Retinal pigment epithelial cell (primary cell): Measurements from ENCODE around the gene CCT8.
A peak's percentile ranks its signal among the peaks of the same experiment; 100 is the strongest.

ENCODE experiments used
- DNase-seq: peaks from one replicate; pipeline ENCODE4 v3.0.0-alpha.2; 2010; ENCODE audit warnings: low read depth
- H3K4me3 ChIP-seq: 2 replicates; pipeline ENCODE4 v1.5.1; 2011; ENCODE audit warnings: mild to moderate bottlenecking, low read length, control low read depth, moderate library complexity
- CTCF ChIP-seq: conservative IDR thresholded peaks from 2 replicates; pipeline ENCODE4 v1.5.1; 2011; ENCODE audit warnings: low read depth, low read length, control low read depth, inconsistent platforms

The CCT8 gene

GRCh38 chr21:29033871-29034270, 39.6 kb downstream of the CCT8 start:
- no peak for TF ChIP-seq CTCF
- no peak for DNase-seq
- no peak overlapping the region for H3K4me3 ChIP-seq

GRCh38 chr21:29033301-29033700, 40.1 kb downstream of the CCT8 start:
- TF ChIP-seq CTCF: no peak
- no peak for DNase-seq
- H3K4me3 ChIP-seq: no peak overlapping the region

GRCh38 chr21:29030909-29031308, 42.5 kb downstream of the CCT8 start:
- no peak for TF ChIP-seq CTCF
- DNase-seq: no peak
- no peak overlapping the region for H3K4me3 ChIP-seq

GRCh38 chr21:29029524-29029923, 43.9 kb downstream of the CCT8 start:
- H3K4me3 ChIP-seq: no peak overlapping the region
- TF ChIP-seq CTCF: no peak

GRCh38 chr21:29025328-29025713, 48.1 kb downstream of the CCT8 start:
- TF ChIP-seq CTCF: no peak
- DNase-seq: no peak
- peak overlapping the region; percentile 89 for H3K4me3 ChIP-seq

More at GRCh38 chr21:29029524-29029923, 43.9 kb downstream of the CCT8 start:
- DNase-seq: no peak

GRCh38 chr21:29024474-29025327, 48.7 kb downstream of the CCT8 start, which contains the start of gene USP16:
Gene USP16 (plus strand): TSS chr21:29024668. CDS start chr21:29027914, 3,246 bp downstream.
- peak; percentile 99 for DNase-seq
- TF ChIP-seq CTCF: no peak
- H3K4me3 ChIP-seq: peak within 1 kb of the TSS; percentile 89

- TF ChIP-seq CTCF: no peak
- no peak for DNase-seq
- no peak overlapping the region for H3K4me3 ChIP-seq
These were observed 51.3 kb downstream of the CCT8 start for GRCh38 chr21:29022166-29022565.
